HepG2 (cell line): ENCODE data around the gene SNX9. TPM values are rescaled to one million over a fixed set of nuclear protein-coding genes. Genes with fewer than 3 reads are reported as not detected.

Experiments used
- ARNT ChIP-seq: fragments of 450-650 bp; IDR thresholded peaks from 2 replicates; pipeline ENCODE4 v1.6.1; 2017
- ARNT2 ChIP-seq: sonication (generic); formaldehyde crosslinking; IDR thresholded peaks from 2 replicates; pipeline ENCODE4 v1.8.0; 2022; ENCODE audit warnings: mild to moderate bottlenecking, low read depth, missing genetic modification reagents, moderate library complexity
- CHCHD3 ChIP-seq: sonication (generic); formaldehyde crosslinking; IDR thresholded peaks from 2 replicates; pipeline ENCODE4 v1.8.0; 2022; ENCODE audit warnings: mild to moderate bottlenecking, missing genetic modification reagents, moderate library complexity
- E2F1 ChIP-seq: sonication (generic); formaldehyde crosslinking; IDR thresholded peaks from 2 replicates; pipeline ENCODE4 v1.5.0; 2020; ENCODE audit warnings: missing genetic modification reagents
- ERF ChIP-seq: IDR thresholded peaks from 2 replicates; pipeline ENCODE4 v1.6.1; 2018; ENCODE audit warnings: missing biosample characterization, missing genetic modification reagents
- FOSL1 ChIP-seq: sonication (generic); formaldehyde crosslinking; IDR thresholded peaks from 2 replicates; pipeline ENCODE4 v1.9.0; 2021; ENCODE audit warnings: missing genetic modification reagents, borderline replicate concordance
- GABPB1 ChIP-seq: IDR thresholded peaks from 2 replicates; pipeline ENCODE4 v1.6.1; 2016; ENCODE audit warnings: mild to moderate bottlenecking, missing genetic modification reagents, moderate library complexity, missing compliant biosample characterization
- HNRNPL ChIP-seq: fragments of 200-400 bp; formaldehyde crosslinking; IDR thresholded peaks from 2 replicates; pipeline ENCODE4 v1.6.1; 2017; ENCODE audit warnings: mild to moderate bottlenecking, low read depth, low read length
- HOXD1 ChIP-seq: sonication (generic); formaldehyde crosslinking; IDR thresholded peaks from 2 replicates; pipeline ENCODE4 v1.5.0; 2020; ENCODE audit warnings: missing genetic modification reagents
- KLF11 ChIP-seq: IDR thresholded peaks from 2 replicates; pipeline ENCODE4 v1.6.1; 2016; ENCODE audit warnings: missing compliant biosample characterization
- MAFK ChIP-seq, 2 experiments: IDR thresholded peaks in 1 of 2; conservative IDR thresholded peaks in 1 of 2; 2 replicates each; pipeline ENCODE4 v1.6.1; 2011; ENCODE audit warnings: improper control_type of control experiment in 2 of 2, low read length in 2 of 2
- MBD4 ChIP-seq: IDR thresholded peaks from 2 replicates; pipeline ENCODE4 v1.6.1; 2012; ENCODE audit warnings: low read length, inconsistent platforms, borderline replicate concordance
- MTF1 ChIP-seq: sonication (generic); formaldehyde crosslinking; IDR thresholded peaks from 2 replicates; pipeline ENCODE4 v1.5.0; 2020; ENCODE audit warnings: missing genetic modification reagents
- NFATC3 ChIP-seq: sonication (generic); formaldehyde crosslinking; IDR thresholded peaks from 2 replicates; pipeline ENCODE4 v1.5.1; 2020; ENCODE audit warnings: mild to moderate bottlenecking, missing genetic modification reagents
- RFXAP ChIP-seq: sonication (generic); formaldehyde crosslinking; IDR thresholded peaks from 2 replicates; pipeline ENCODE4 v1.4.0; 2020; ENCODE audit warnings: missing genetic modification reagents, borderline replicate concordance
- SMAD1 ChIP-seq: sonication (generic); formaldehyde crosslinking; IDR thresholded peaks from 2 replicates; pipeline ENCODE4 v1.4.0; 2020; ENCODE audit warnings: missing genetic modification reagents, low read depth, mild to moderate bottlenecking, borderline replicate concordance
- SP1 ChIP-seq, 2 experiments: fragments of 450-650 bp in 1 of 2; sonication (generic) in 1 of 2; formaldehyde crosslinking in 1 of 2; IDR thresholded peaks; 2 replicates each; pipeline versions ENCODE4 v1.4.0 to v1.6.1; 2016 to 2020; ENCODE audit warnings: missing genetic modification reagents in 1 of 2
- SP5 ChIP-seq: IDR thresholded peaks from 2 replicates; pipeline ENCODE4 v1.6.1; 2016; ENCODE audit warnings: low read depth, borderline replicate concordance
- TFE3 ChIP-seq: IDR thresholded peaks from 2 replicates; pipeline ENCODE4 v1.6.1; 2016
- THYN1 ChIP-seq: sonication (generic); formaldehyde crosslinking; IDR thresholded peaks from 2 replicates; pipeline ENCODE4 v1.8.1; 2023; ENCODE audit warnings: low read depth, mild to moderate bottlenecking, moderate library complexity, missing genetic modification reagents, borderline replicate concordance
- ZBTB7B ChIP-seq: sonication (generic); formaldehyde crosslinking; IDR thresholded peaks from 2 replicates; pipeline ENCODE4 v1.4.0; 2020; ENCODE audit warnings: missing genetic modification reagents
- ZFP37 ChIP-seq: sonication (generic); formaldehyde crosslinking; IDR thresholded peaks from 2 replicates; pipeline ENCODE4 v1.4.0; 2020; ENCODE audit warnings: missing genetic modification reagents, borderline replicate concordance
- ZNF562 ChIP-seq: sonication (generic); formaldehyde crosslinking; IDR thresholded peaks from 2 replicates; pipeline ENCODE4 v1.8.0; 2022; ENCODE audit warnings: missing genetic modification reagents, borderline replicate concordance
- ZNF678 ChIP-seq: sonication (generic); formaldehyde crosslinking; IDR thresholded peaks from 2 replicates; pipeline ENCODE4 v1.4.0; 2020; ENCODE audit warnings: mild to moderate bottlenecking, missing genetic modification reagents
- ZSCAN20 ChIP-seq: sonication (generic); formaldehyde crosslinking; IDR thresholded peaks from 2 replicates; pipeline ENCODE4 v1.4.0; 2020; ENCODE audit warnings: missing genetic modification reagents, mild to moderate bottlenecking, borderline replicate concordance
- ZSCAN9 ChIP-seq: IDR thresholded peaks from 2 replicates; pipeline ENCODE4 v1.6.1; 2016; ENCODE audit warnings: borderline replicate concordance
- polyA plus RNA-seq, 8 experiments: library from polyadenylated mRNA; depleted of rRNA in 3 of 8; stranded (reverse) in 7 of 8; unstranded in 1 of 8; fragments of >200 nt; fragmentation: Illumina TruSeq in 4 of 8; extraction: Trizol in 4 of 8; gene quantifications; 2 replicates each; pipeline versions ENCODE4 v1.2.1 to v1.2.3, GENCODE V29; 2011 to 2016; ENCODE audit warnings: low read depth in 4 of 8, missing spikeins in 1 of 8, mixed read lengths in 1 of 8; ENCODE audit not compliant: insufficient read depth in 1 of 8
- total RNA-seq, 5 experiments: library from RNA; depleted of rRNA; stranded (reverse); fragments of >200 nt; fragmentation: Illumina TruSeq; extraction: Trizol; gene quantifications; 2 replicates each; pipeline ENCODE4 v1.2.3, GENCODE V29; 2016; ENCODE audit warnings: low read depth in 1 of 5
- TF ChIP-seq, protein P1 (sequence below): IDR thresholded peaks from 2 replicates; pipeline ENCODE4 v1.6.1; 2016; ENCODE audit warnings: low read depth, borderline replicate concordance

SNX9 gene
- total and polyA plus RNA-seq, 2 of the 13 experiments (the other 11 are each of a cell fraction or from before 2014, with no cell fraction given) = 21.9 to 36.0 TPM

- peak; percentile 94; the same call in 1 of the 2 replicates for TF ChIP-seq SMAD1 (CRISPR knock-in tag)
- TF ChIP-seq ZNF678 (CRISPR knock-in tag) = peak; percentile 73; the same call in 1 of the 2 replicates
- no peak; the same call in 1 of the 2 replicates for TF ChIP-seq ZSCAN20 (CRISPR knock-in tag)
- TF ChIP-seq MTF1 (CRISPR knock-in tag) = no peak
- no peak for TF ChIP-seq FOSL1
- no peak for TF ChIP-seq E2F1 (CRISPR knock-in tag)
- TF ChIP-seq GABPB1 (CRISPR knock-in tag) = peak; percentile 51
- TF ChIP-seq ARNT2 (CRISPR knock-in tag) = peak; percentile 86; the same call in 1 of the 2 replicates
- TF ChIP-seq HNRNPL = peak; percentile 64; the same call in 1 of the 2 replicates
- TF ChIP-seq ARNT = no peak
- no peak for TF ChIP-seq SP1 (IDR thresholded peaks at IDR 0.05)
- peak; percentile 11; the same call in 1 of the 2 replicates for TF ChIP-seq SP1 (CRISPR knock-in tag; IDR thresholded peaks at IDR 0.05)
- TF ChIP-seq CHCHD3 (CRISPR knock-in tag) = no peak
- no peak for TF ChIP-seq MBD4
- TF ChIP-seq THYN1 (CRISPR knock-in tag) = no peak
- 0 out of 2 replicates have a peak, but pooled peaks have one; percentile 23 for TF ChIP-seq SP5 (CRISPR knock-in tag)
- no peak for TF ChIP-seq NFATC3 (CRISPR knock-in tag)
- TF ChIP-seq, protein P1, sequence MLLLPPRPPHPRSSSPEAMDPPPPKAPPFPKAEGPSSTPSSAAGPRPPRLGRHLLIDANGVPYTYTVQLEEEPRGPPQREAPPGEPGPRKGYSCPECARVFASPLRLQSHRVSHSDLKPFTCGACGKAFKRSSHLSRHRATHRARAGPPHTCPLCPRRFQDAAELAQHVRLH (CRISPR knock-in tag) = peak; percentile 84; the same call in 1 of the 2 replicates
- TF ChIP-seq ZNF562 (CRISPR knock-in tag) = no peak
- peak; percentile 98 for TF ChIP-seq TFE3 (CRISPR knock-in tag)
- TF ChIP-seq ERF (CRISPR knock-in tag) = peak; percentile 90
- TF ChIP-seq RFXAP = no peak
- TF ChIP-seq ZFP37 = peak; percentile 28; the same call in 1 of the 2 replicates
- peak; percentile 92 for TF ChIP-seq ZBTB7B (CRISPR knock-in tag)
- no peak for TF ChIP-seq KLF11 (CRISPR knock-in tag)
- 0 out of 2 replicates have a peak, but pooled peaks have one; percentile 18 for TF ChIP-seq ZSCAN9 (CRISPR knock-in tag)
- no peak for TF ChIP-seq MAFK (conservative IDR thresholded peaks at IDR 0.05 in 1 of 2, IDR thresholded peaks at IDR 0.05 in 1 of 2; ENCODE audit: low read length in 2 of 2)
- TF ChIP-seq HOXD1 = no peak
Observed at GRCh38 chr6:157954150-157955117, 131.4 kb downstream of the SNX9 start (continued).
